GM18907 (cell line): ENCODE measurements around the gene MACROD1.
"Not testable (repeated sequence)": the region's sequence is repeated elsewhere in the genome, so short reads cannot be mapped to it uniquely, and the experiment has no call there.

Experiments used
- ATAC-seq: cut with Tn5 transposase; IDR thresholded peaks from one replicate; pipeline ENCODE4 v1.9.1; 2021; ENCODE audit warnings: mild to moderate bottlenecking, moderate library complexity; ENCODE audit not compliant: unreplicated experiment

Gene MACROD1

GRCh38 chr11:64059339-64060140 is 106.4 kb downstream of the MACROD1 start:
- no peak for ATAC-seq

GRCh38 chr11:64058494-64058893 is 107.4 kb downstream of the MACROD1 start:
- ATAC-seq: no peak

- no peak for ATAC-seq
These were observed 108.0 kb downstream of the MACROD1 start for GRCh38 chr11:64057890-64058289.

GRCh38 chr11:64056861-64057260 is 109.1 kb downstream of the MACROD1 start:
- no peak for ATAC-seq

GRCh38 chr11:64056213-64056785 is 109.6 kb downstream of the MACROD1 start:
- ATAC-seq: no peak

- no peak for ATAC-seq
These were observed 110.8 kb downstream of the MACROD1 start for GRCh38 chr11:64055077-64055476.

- no peak for ATAC-seq
These were observed 112.2 kb downstream of the MACROD1 start for GRCh38 chr11:64053699-64054098.

GRCh38 chr11:64052938-64053622 is 112.8 kb downstream of the MACROD1 start:
- no peak for ATAC-seq

GRCh38 chr11:64052436-64052835 is 113.5 kb downstream of the MACROD1 start:
- no peak for ATAC-seq

- no peak for ATAC-seq
These were observed 114.6 kb downstream of the MACROD1 start for GRCh38 chr11:64051297-64051696.

- no peak for ATAC-seq
These were observed 116.4 kb downstream of the MACROD1 start for GRCh38 chr11:64049509-64049908.

- no peak for ATAC-seq
These were observed 117.7 kb downstream of the MACROD1 start for GRCh38 chr11:64048042-64048854.

GRCh38 chr11:64047373-64047772 is 118.5 kb downstream of the MACROD1 start:
- ATAC-seq: not testable (repeated sequence)

- ATAC-seq: no peak
These were observed 120.2 kb downstream of the MACROD1 start for GRCh38 chr11:64045700-64046099.

GRCh38 chr11:64044730-64045393 is 121.1 kb downstream of the MACROD1 start:
- ATAC-seq: no peak

GRCh38 chr11:64043545-64043944 is 122.4 kb downstream of the MACROD1 start:
- no peak for ATAC-seq

GRCh38 chr11:64042301-64042700 is 123.6 kb downstream of the MACROD1 start:
- ATAC-seq: no peak

GRCh38 chr11:64041846-64042245 is 124.1 kb downstream of the MACROD1 start:
- ATAC-seq: no peak

GRCh38 chr11:64040684-64041322 is 125.1 kb downstream of the MACROD1 start:
- no peak for ATAC-seq

- no peak for ATAC-seq
These were observed 126.8 kb downstream of the MACROD1 start for GRCh38 chr11:64039012-64039665.
